ENCODE data around the gene SPATA45.

GRCh38 chr1:212822956-212823355 lies 24.5 kb downstream of the SPATA45 start:
- TF ChIP-seq CTCF (conservative IDR thresholded peaks at IDR 0.05; ENCODE audit: low read depth, low read length) (no peak), EZH2 (IDR thresholded peaks at IDR 0.05; ENCODE audit: low read length, unreplicated experiment) (no peak), EZH2phosphoT487 (IDR thresholded peaks at IDR 0.05; ENCODE audit: borderline replicate concordance, low read length) (no peak)
